ENCODE results near the gene PHETA1. TPM values are rescaled to one million over a fixed set of nuclear protein-coding genes. Genes with fewer than 3 reads are reported as not detected.
"Not testable (repeated sequence)": the region's sequence is repeated elsewhere in the genome, so short reads cannot be mapped to it uniquely, and the experiment has no call there.

The PHETA1 gene
- total and polyA plus RNA-seq, 9 donors = 1.8 to 26.5 (median 19.1) TPM

- no peaks in the 10 kb centered on the region for H3K27me3 ChIP-seq
- intact Hi-C loops (cut with DNase I) = loop anchor here (2.0 to 10.0 kb wide), 5 partner anchors 54 to 288 kb away; partner anchors contain the start of genes ACAD10 (in 1 of the 4) and BRAP (in 1 of the 4)
- peak; percentile 73 to 89 (median 86) for DNase-seq
- no peaks in the 10 kb centered on the region for H3K9me3 ChIP-seq
- H3K4me1 ChIP-seq (ENCODE audit: insufficient read depth) = peaks cover 3% of the 10 kb centered on the region
- H3K4me3 ChIP-seq = no peak overlapping the region
- TF ChIP-seq CTCF (IDR thresholded peaks at IDR 0.05) (peak; percentile 95 to 99 (median 98)), EP300 (IDR thresholded peaks at IDR 0.05) (no peak), POLR2A (IDR thresholded peaks at IDR 0.05) (peak; percentile 20)
- no peaks in the 10 kb centered on the region for H3K36me3 ChIP-seq
- H3K27ac ChIP-seq = no peak overlapping the region
- WGBS, 3 donors = 6 to 9% (median 9%) methylated on average over 30 to 34 of the region's 34 CpGs
These were observed 28.0 kb upstream of the PHETA1 start for GRCh38 chr12:111396726-111397445.

GRCh38 chr12:111396271-111396670 lies 27.4 kb upstream of the PHETA1 start:
- not testable (repeated sequence) for H3K4me1 ChIP-seq (ENCODE audit: insufficient read depth); DNase-seq; H3K9me3 ChIP-seq; H3K36me3 ChIP-seq; H3K27ac ChIP-seq; H3K4me3 ChIP-seq; H3K27me3 ChIP-seq
- WGBS, 3 donors = 81 to 86% (median 81%) methylated on average over 7 of the region's 7 CpGs
- intact Hi-C loops (cut with DNase I) = loop anchor here (2.0 to 10.0 kb wide), 5 partner anchors 55 to 289 kb away; partner anchors contain the start of genes ACAD10 (in 1 of the 4) and BRAP (in 1 of the 4)

- Histone ChIP-seq H3K27ac (no peak overlapping the region), H3K4me1 (ENCODE audit: insufficient read depth) (peaks cover 3% of the 10 kb centered on the region), H3K4me3 (no peak overlapping the region), H3K27me3 (no peaks in the 10 kb centered on the region), H3K9me3 (no peaks in the 10 kb centered on the region), H3K36me3 (no peaks in the 10 kb centered on the region)
- DNase-seq = no peak
- intact Hi-C loops (cut with DNase I) = loop anchor here (2.0 to 10.0 kb wide), 6 partner anchors 55 to 289 kb away; partner anchors contain the start of genes ACAD10 (in 1 of the 4) and BRAP (in 1 of the 4)
- TF ChIP-seq POLR2A (IDR thresholded peaks at IDR 0.05) (no peak), CTCF (IDR thresholded peaks at IDR 0.05) (no peak), EP300 (IDR thresholded peaks at IDR 0.05) (no peak)
- 80 to 86% (median 82%) methylated on average over 8 of the region's 8 CpGs for WGBS, 3 donors
These were observed 26.7 kb upstream of the PHETA1 start for GRCh38 chr12:111395336-111396187.

GRCh38 chr12:111394480-111394879 lies 25.6 kb upstream of the PHETA1 start:
- no peak overlapping the region for H3K27ac ChIP-seq
- WGBS, 3 donors = 67 to 81% (median 81%) methylated on average over 6 to 8 of the region's 8 CpGs
- H3K36me3 ChIP-seq = no peaks in the 10 kb centered on the region
- DNase-seq = no peak
- no peak for TF ChIP-seq CTCF (IDR thresholded peaks at IDR 0.05)
- TF ChIP-seq EP300 (IDR thresholded peaks at IDR 0.05) = no peak
- TF ChIP-seq POLR2A (IDR thresholded peaks at IDR 0.05) = no peak
- intact Hi-C loops (cut with DNase I) = loop anchor here (2.0 to 10.0 kb wide), 5 partner anchors 58 to 290 kb away; partner anchors contain the start of genes ACAD10 (in 1 of the 4) and BRAP (in 1 of the 4)
- H3K9me3 ChIP-seq = no peaks in the 10 kb centered on the region
- no peaks in the 10 kb centered on the region for H3K27me3 ChIP-seq
- no peak overlapping the region for H3K4me3 ChIP-seq
- peaks cover 3% of the 10 kb centered on the region for H3K4me1 ChIP-seq (ENCODE audit: insufficient read depth)
